ENCODE measurements around the gene SLC9A8.

SLC9A8 gene

DNA sequence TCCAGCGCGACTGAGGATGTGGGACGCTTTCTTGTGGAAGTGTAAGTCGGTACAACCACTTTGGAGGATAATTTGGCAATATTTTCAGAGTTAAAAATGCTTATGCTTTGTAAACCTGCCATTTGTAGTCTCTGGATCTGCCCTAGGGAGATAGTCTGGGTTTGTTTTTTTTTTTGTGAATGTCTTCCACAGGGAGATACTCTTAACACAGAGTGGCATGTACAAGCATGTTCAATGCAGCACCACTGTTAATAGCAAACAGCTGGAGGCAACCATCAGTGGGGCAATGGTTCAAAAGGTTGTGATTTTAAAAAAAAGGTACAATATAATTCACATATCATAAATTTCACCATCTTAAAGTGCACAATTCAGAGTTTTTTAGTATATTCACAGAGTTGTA lies 22.4 kb downstream of the SLC9A8 start:
- no peak overlapping the region for H3K27ac Mint-ChIP-seq
- no peak overlapping the region for H3K4me3 Mint-ChIP-seq
- TF ChIP-seq, protein P1, sequence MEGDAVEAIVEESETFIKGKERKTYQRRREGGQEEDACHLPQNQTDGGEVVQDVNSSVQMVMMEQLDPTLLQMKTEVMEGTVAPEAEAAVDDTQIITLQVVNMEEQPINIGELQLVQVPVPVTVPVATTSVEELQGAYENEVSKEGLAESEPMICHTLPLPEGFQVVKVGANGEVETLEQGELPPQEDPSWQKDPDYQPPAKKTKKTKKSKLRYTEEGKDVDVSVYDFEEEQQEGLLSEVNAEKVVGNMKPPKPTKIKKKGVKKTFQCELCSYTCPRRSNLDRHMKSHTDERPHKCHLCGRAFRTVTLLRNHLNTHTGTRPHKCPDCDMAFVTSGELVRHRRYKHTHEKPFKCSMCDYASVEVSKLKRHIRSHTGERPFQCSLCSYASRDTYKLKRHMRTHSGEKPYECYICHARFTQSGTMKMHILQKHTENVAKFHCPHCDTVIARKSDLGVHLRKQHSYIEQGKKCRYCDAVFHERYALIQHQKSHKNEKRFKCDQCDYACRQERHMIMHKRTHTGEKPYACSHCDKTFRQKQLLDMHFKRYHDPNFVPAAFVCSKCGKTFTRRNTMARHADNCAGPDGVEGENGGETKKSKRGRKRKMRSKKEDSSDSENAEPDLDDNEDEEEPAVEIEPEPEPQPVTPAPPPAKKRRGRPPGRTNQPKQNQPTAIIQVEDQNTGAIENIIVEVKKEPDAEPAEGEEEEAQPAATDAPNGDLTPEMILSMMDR (IDR thresholded peaks at IDR 0.05), result no peak
- H3K9me3 Mint-ChIP-seq, result no peaks in the 10 kb centered on the region
- no peaks in the 10 kb centered on the region for H3K4me1 Mint-ChIP-seq
- no peak for DNase-seq
- H3K27me3 Mint-ChIP-seq (ENCODE audit: low read depth, poor library complexity), result peaks cover 3% of the 10 kb centered on the region
- H3K36me3 Mint-ChIP-seq (ENCODE audit: low read depth), result peaks cover 34% of the 10 kb centered on the region

DNA sequence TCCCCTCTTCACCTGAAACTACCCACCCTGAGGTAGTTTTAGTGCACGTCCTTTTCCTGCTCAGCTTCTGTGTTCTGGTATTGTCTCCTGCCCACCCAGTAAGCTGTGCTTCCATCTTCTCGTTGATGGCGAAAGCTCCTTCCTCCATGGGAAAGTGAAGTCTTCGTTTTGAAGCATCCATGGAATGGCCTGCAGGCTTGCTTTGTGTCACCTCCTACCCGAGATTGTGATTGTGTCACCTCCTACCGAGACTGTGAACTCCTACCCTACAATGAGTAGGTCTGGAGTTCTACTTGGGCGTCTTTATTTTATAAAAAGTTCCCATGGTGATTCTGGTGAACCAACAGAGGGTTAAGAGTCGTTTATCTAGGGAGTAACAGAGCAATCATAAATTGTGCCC lies 25.9 kb downstream of the SLC9A8 start:
- Mint-ChIP-seq H3K27ac (no peak overlapping the region), H3K36me3 (ENCODE audit: low read depth) (peaks cover 33% of the 10 kb centered on the region), H3K9me3 (peaks cover 9% of the 10 kb centered on the region), H3K27me3 (ENCODE audit: low read depth, poor library complexity) (peaks cover 3% of the 10 kb centered on the region), H3K4me1 (peaks cover under 1% of the 10 kb centered on the region), H3K4me3 (no peak overlapping the region)
- TF ChIP-seq, protein P1 (IDR thresholded peaks at IDR 0.05), result no peak
- DNase-seq, result no peak

DNA sequence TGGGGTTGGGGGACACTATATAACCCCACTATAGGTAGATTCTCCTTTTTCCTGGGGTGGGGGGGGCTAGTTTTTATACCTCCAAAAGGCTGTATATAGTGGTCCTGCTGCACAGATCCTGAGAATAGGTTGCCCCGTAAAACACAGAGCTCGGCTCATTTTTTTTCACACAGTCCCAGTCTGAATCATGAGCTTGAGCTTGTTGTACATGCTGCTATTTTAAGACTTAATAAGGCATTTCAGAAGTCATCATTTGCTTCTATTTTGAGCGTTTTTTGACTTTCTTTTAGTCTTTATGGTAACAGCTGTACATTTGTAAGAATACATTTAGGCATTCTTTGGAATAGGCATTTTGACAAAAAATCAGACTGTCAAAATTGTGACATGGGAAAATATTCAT lies 30.5 kb downstream of the SLC9A8 start:
- Mint-ChIP-seq H3K27me3 (ENCODE audit: low read depth, poor library complexity) (no peaks in the 10 kb centered on the region), H3K27ac (no peak overlapping the region), H3K4me1 (peaks cover 24% of the 10 kb centered on the region), H3K9me3 (peaks cover 9% of the 10 kb centered on the region), H3K36me3 (ENCODE audit: low read depth) (peaks cover 11% of the 10 kb centered on the region), H3K4me3 (no peak overlapping the region)
- DNase-seq, result no peak
- TF ChIP-seq, protein P1 (IDR thresholded peaks at IDR 0.05), result no peak

DNA sequence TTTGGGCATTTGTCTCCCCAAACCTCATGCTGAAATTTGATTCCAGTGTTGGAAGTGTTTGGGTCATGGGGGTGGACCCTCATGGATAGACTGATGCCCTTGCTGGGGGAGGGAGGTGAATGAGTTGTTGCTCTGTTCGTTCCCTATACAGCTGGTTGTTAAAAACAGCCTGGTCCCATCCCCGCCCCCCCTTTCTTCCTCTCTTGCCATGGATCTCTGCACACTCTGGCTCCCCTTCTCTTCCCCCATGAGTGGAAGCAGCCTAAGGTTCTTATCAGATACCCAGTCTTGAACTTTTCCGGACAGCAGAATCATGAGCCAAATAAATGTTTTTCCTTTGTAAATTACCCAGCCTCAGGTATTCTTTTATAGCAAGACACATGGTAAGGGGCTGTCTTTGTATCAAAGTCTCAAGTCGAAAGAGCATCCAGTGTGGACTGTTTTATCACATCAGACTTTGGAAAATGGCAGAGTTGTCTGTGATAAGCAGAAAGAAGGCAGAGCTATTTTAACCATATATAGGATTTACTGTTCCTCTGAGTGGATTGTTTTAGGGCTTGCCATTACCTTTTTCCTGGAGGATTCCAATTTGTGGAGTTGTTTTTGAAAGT lies 31.2 kb downstream of the SLC9A8 start:
- TF ChIP-seq, protein P1 (IDR thresholded peaks at IDR 0.05), result no peak
- H3K4me1 Mint-ChIP-seq, result peaks cover 24% of the 10 kb centered on the region
- peaks cover 16% of the 10 kb centered on the region for H3K36me3 Mint-ChIP-seq (ENCODE audit: low read depth)
- peaks cover 9% of the 10 kb centered on the region for H3K9me3 Mint-ChIP-seq
- no peaks in the 10 kb centered on the region for H3K27me3 Mint-ChIP-seq (ENCODE audit: low read depth, poor library complexity)
- peak overlapping the region; percentile 66 for H3K27ac Mint-ChIP-seq
- peak; percentile 11 for DNase-seq
- H3K4me3 Mint-ChIP-seq, result no peak overlapping the region

DNA sequence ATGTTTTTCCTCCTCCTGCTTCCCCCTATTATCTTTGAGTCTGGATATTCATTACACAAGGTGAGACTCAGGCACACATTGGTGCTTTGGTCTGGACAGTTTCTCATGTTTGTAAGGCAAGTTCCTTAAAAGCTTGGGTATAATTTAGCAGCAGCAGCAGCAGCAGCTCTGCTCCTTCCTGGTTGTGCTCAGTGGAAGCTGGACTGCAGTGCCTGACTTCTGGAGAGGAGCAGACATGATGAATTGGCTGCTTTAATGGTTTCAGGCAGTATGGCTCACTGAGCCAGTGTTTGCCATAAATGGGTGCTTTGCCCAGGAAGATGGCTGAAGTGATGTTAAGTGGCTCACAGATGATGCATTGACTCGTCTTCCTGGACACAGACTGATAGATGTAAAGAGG lies 32.4 kb downstream of the SLC9A8 start:
- Mint-ChIP-seq H3K9me3 (peaks cover 9% of the 10 kb centered on the region), H3K27ac (peak overlapping the region; percentile 91), H3K27me3 (ENCODE audit: low read depth, poor library complexity) (no peaks in the 10 kb centered on the region), H3K36me3 (ENCODE audit: low read depth) (peaks cover 18% of the 10 kb centered on the region), H3K4me1 (peaks cover 24% of the 10 kb centered on the region), H3K4me3 (no peak overlapping the region)
- DNase-seq, result no peak
- TF ChIP-seq, protein P1 (IDR thresholded peaks at IDR 0.05), result no peak

DNA sequence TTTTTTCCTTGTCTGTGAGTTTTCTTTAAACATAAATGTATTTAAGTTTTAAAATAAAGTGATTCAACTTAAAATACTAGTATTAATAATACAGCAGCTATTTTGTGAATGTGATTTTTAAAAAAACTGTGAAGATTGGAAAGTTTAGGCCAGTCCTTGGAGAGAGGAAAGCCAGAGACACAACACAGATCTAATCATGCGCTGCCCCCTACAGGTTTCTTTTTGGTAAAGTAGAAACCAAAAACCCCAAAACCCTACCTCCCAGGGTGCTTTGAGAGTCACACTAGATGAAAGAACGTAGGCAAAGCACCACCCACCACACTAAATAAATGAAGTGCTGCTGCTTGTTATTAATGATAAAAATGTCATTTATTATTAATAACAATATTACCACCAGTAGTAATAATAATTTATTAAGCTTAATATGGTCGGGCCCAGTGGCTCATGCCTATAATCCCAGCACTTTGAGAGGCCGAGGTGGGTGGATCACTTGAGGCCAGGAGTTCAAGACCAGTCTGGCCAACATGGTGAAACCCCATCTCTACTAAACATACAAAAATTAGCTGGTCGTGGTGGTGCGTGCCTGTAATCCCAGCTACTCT lies 33.7 kb downstream of the SLC9A8 start:
- peaks cover 31% of the 10 kb centered on the region for H3K4me1 Mint-ChIP-seq
- no peaks in the 10 kb centered on the region for H3K27me3 Mint-ChIP-seq (ENCODE audit: low read depth, poor library complexity)
- H3K27ac Mint-ChIP-seq, result no peak overlapping the region
- H3K9me3 Mint-ChIP-seq, result peaks cover 9% of the 10 kb centered on the region
- H3K36me3 Mint-ChIP-seq (ENCODE audit: low read depth), result peaks cover 18% of the 10 kb centered on the region
- H3K4me3 Mint-ChIP-seq, result no peak overlapping the region
- peak; percentile 37 for DNase-seq
- TF ChIP-seq, protein P1 (IDR thresholded peaks at IDR 0.05), result peak; percentile 52

Measured in nephron progenitor cell (in vitro differentiated cells).